GM12891 (cell line): ENCODE results near the gene CHI3L2.

Experiments used
- POLR2A ChIP-seq: IDR thresholded peaks from 2 replicates; pipeline ENCODE4 v1.6.1; 2011; ENCODE audit warnings: low read depth, low read length, control low read depth
- POLR2AphosphoS5 ChIP-seq: IDR thresholded peaks from 2 replicates; pipeline ENCODE4 v1.6.1; 2011; ENCODE audit warnings: low read depth, low read length, control low read depth
- POU2F2 ChIP-seq: IDR thresholded peaks from 2 replicates; pipeline ENCODE4 v1.6.1; 2011; ENCODE audit warnings: low read depth, mild to moderate bottlenecking, control low read depth, low read length, moderate library complexity
- SPI1 ChIP-seq: IDR thresholded peaks from 2 replicates; pipeline ENCODE4 v1.6.1; 2011; ENCODE audit warnings: low read depth, low read length, control low read depth
- TAF1 ChIP-seq: IDR thresholded peaks from 2 replicates; pipeline ENCODE4 v1.6.1; 2011; ENCODE audit warnings: low read depth, low read length, control low read depth

DNA sequence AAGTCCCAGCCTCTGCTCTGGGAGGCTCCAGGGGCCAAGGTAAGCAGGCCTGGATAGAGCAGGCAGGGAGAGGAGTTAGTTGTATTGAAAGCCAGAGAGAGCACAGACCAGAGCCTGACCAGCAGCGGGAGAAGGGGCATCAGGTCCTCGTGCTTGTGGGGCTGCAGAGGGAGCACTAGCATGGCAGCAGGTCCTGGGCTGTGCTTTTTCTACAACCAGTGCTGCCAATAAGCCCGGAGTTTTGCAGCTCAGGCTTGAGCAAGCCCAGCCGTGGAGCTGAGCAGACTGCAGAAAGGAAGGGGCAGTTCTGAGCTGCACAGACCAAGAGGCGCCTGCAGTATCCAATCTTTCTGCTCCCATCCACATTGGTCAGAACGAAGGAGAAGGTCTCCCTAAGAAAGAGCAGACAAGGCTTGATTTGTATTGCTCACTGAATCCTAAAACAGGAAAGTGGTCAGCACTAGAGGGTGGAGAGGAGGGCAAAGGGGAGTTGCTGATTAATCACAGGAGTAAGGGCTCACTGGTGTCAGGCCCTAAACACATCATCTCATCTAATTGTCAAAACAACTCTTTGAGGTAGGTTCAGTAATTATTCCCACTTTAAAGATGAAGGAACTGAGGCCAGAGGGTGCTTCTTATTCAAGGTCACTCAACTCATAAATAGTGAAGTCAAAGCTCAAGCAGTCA lies 29.8 kb upstream of the CHI3L2 start:
- TF ChIP-seq POLR2A, result no peak
- TF ChIP-seq POLR2AphosphoS5, result no peak
- TF ChIP-seq TAF1, result no peak
- TF ChIP-seq POU2F2, result no peak
- TF ChIP-seq SPI1, result no peak
